ENCODE results near the gene CYP26A1.

CYP26A1 gene

GRCh38 chr10:93124580-93125318, 51.1 kb downstream of the CYP26A1 start:
- no peak for DNase-seq

- DNase-seq: no peak
Measured at GRCh38 chr10:93125966-93126365, 52.3 kb downstream of the CYP26A1 start.

- DNase-seq: no peak
Measured at GRCh38 chr10:93126483-93127052, 52.9 kb downstream of the CYP26A1 start.

All from activated naive CD4-positive, alpha-beta T cell (primary cell).